ENCODE data around the gene SASH1. TPM values are rescaled to one million over a fixed set of nuclear protein-coding genes. Genes with fewer than 3 reads are reported as not detected.

Gene SASH1
- 5.2 and 8.1 TPM in 2 replicates for total RNA-seq (2011; cell fraction: chromatin; rRNA removed; ENCODE audit: low replicate concordance)
- 2.0 and 3.2 TPM in 2 replicates for total RNA-seq (2011; cell fraction: nucleolus; rRNA removed)
- 5.5 and 5.9 TPM in 2 replicates for total RNA-seq (2011; cell fraction: nucleoplasm; rRNA removed)
- total RNA-seq (2014; rRNA removed) (1.2 and 1.7 TPM in 2 replicates), total RNA-seq (2014; rRNA removed; fragmentation: Illumina TruSeq; extraction: Trizol) (1.7 and 2.2 TPM in 2 replicates), total RNA-seq (2015; rRNA removed; fragmentation: Illumina TruSeq; extraction: Trizol) (1.8 and 2.0 TPM in 2 replicates), total RNA-seq (2021) (3.2 and 3.5 TPM in 2 replicates), polyA plus RNA-seq (2011; rRNA removed) (0.31 and 1.5 TPM in 2 replicates), polyA plus RNA-seq (2014; fragmentation: Illumina TruSeq; extraction: Trizol) (1.4 and 1.6 TPM in 2 replicates), polyA plus RNA-seq (2014; fragmentation: Nextera tagmentation; extraction: Ambion mirVana) (1 to 10 TPM in 1 of 2 experiments, under 1 TPM in 1; 0.35 to 1.2 TPM), polyA plus RNA-seq (2014; rRNA removed) (0.76 and 2.3 TPM in 2 replicates), polyA minus RNA-seq (2011; rRNA and poly(A)+ RNA removed) (0.45 and 4.5 TPM in 2 replicates), Bru-seq, nascent RNA (percentile 49 among the genes with signal in this experiment), BruChase-seq, experiment 1, labeled RNA remaining after a 2-hour chase (percentile 43 among the genes with signal in this experiment), BruChase-seq, experiment 2, labeled RNA remaining after a 6-hour chase (percentile 43 among the genes with signal in this experiment)
- polyA plus RNA-seq (2011; cell fraction: cytosol; rRNA removed): 0.22 and 1.3 TPM in 2 replicates
- 0.10 and 1.8 TPM in 2 replicates for polyA plus RNA-seq (2011; cell fraction: nucleus; rRNA removed)
- 1.1 and 2.6 TPM in 2 replicates for polyA plus RNA-seq (2012)
- 0.27 and 2.4 TPM in 2 replicates for polyA minus RNA-seq (2011; cell fraction: cytosol; rRNA and poly(A)+ RNA removed)
- polyA minus RNA-seq (2011; cell fraction: nucleus; rRNA and poly(A)+ RNA removed): 0.78 and 5.9 TPM in 2 replicates
- long read RNA-seq, experiment 1, partial matches to known transcripts: 3 of 4 reads
- long read RNA-seq, experiment 1, other reads (novel, unspliced or antisense): 1 of 4 reads
- long read RNA-seq, experiment 2, partial matches to known transcripts: 2 of 2 reads
- long read RNA-seq, experiment 2, other reads (novel, unspliced or antisense): 0 of 2 reads
- long read RNA-seq, experiment 3: 0 reads

- ChIA-PET POLR2A (no interaction called here), CTCF (ENCODE audit: low intra/inter-chr PET ratio) (no interaction called here)
- H3K27me3 ChIP-seq (ENCODE audit: control insufficient read depth in 2 of 2, insufficient read depth in 2 of 2, low read length in 2 of 2): peaks cover 27 to 37% of the 10 kb centered on the region in 2 experiments; a peak in 4 of 5 replicates
- intact Hi-C loops (cut with micrococcal nuclease): no loop called here
- H4K20me1 ChIP-seq (replicated peaks; ENCODE audit: control insufficient read depth, insufficient read depth, low read length): no peaks in the 10 kb centered on the region
- no peaks in the 10 kb centered on the region for H3K79me2 ChIP-seq (ENCODE audit: control insufficient read depth, insufficient read depth, low read length)
- H3K9ac ChIP-seq (ENCODE audit: insufficient read depth in 1 of 2, low read depth in 2 of 2, low read length in 2 of 2): no peak within 1 kb of the TSS
- DNase-seq (ENCODE audit: extremely low read depth in 1 of 4, low spot score in 3 of 4) (no peak), FAIRE-seq (no peak), ATAC-seq (no peak)
- H3K9me3 ChIP-seq (replicated peaks; ENCODE audit: control insufficient read depth, insufficient read depth, low read depth, low read length): no peaks in the 10 kb centered on the region
- in situ Hi-C loops (cut with MboI): no loop called here
- 12% methylated on average over 50 of the region's 67 CpGs for WGBS (ENCODE audit: insufficient coverage, low coverage, missing lambda C conversion rate)
- no peak within 1 kb of the TSS for H3K4me2 ChIP-seq (ENCODE audit: insufficient read depth, low read length)
- TF ChIP-seq ZNF263 (CRISPR knock-in tag; IDR thresholded peaks at IDR 0.05; ENCODE audit: borderline replicate concordance): no peak
- peak; percentile 68 for TF ChIP-seq ATF7 (IDR thresholded peaks at IDR 0.05)
- no peak for TF ChIP-seq SMC3 (conservative IDR thresholded peaks at IDR 0.05; ENCODE audit: insufficient read depth, low read depth, low read length)
- peak; percentile 97 for TF ChIP-seq PRDM10 (IDR thresholded peaks at IDR 0.05; ENCODE audit: partially characterized antibody)
- TF ChIP-seq NONO (IDR thresholded peaks at IDR 0.05; ENCODE audit: low read depth in 2 of 2, low read length in 1 of 2): peak in 1 of 2 experiments; percentile 72; a peak in 1 of 4 replicates
- no peak within 1 kb of the TSS for H2AFZ ChIP-seq (ENCODE audit: low read depth, low read length)
- no peaks in the 10 kb centered on the region for H3K4me1 ChIP-seq (replicated peaks in 1 of 2; ENCODE audit: control insufficient read depth in 2 of 2, insufficient read depth in 2 of 2, low read length in 2 of 2)
- no peak within 1 kb of the TSS for H3K4me3 ChIP-seq
- no peaks in the 10 kb centered on the region for H3K9me1 ChIP-seq (ENCODE audit: control insufficient read depth, insufficient read depth, low read length)
- BruUV-seq (replicated peaks): no TSS peak
- H3K36me3 ChIP-seq (ENCODE audit: control insufficient read depth, insufficient read depth, low read length): no peaks in the 10 kb centered on the region
- no peak within 1 kb of the TSS for H3K27ac ChIP-seq (ENCODE audit: extremely low read depth, low read depth, low read length)
Measured at GRCh38 chr6:148342350-148343046, at the start of gene SASH1. Gene SASH1 (plus strand): TSS chr6:148342838. CDS start chr6:148343068, 230 bp downstream.
